H7 (cell line): ENCODE data around the gene KRTAP6-3. TPM values are rescaled to one million over a fixed set of nuclear protein-coding genes. Genes with fewer than 3 reads are reported as not detected.

ENCODE experiments used
- DNase-seq: peaks from one replicate; pipeline ENCODE4 v3.0.0; 2012
- H3K27me3 ChIP-seq: 2 replicates; pipeline ENCODE4 v1.6.0; 2011; ENCODE audit warnings: mild to moderate bottlenecking, low read length; ENCODE audit not compliant: control insufficient read depth, insufficient read depth
- H3K36me3 ChIP-seq: replicated peaks from 2 replicates; pipeline ENCODE4 v1.5.1; 2011; ENCODE audit warnings: low read length; ENCODE audit not compliant: control insufficient read depth, insufficient read depth
- H3K4me3 ChIP-seq: 2 replicates; pipeline ENCODE4 v1.5.1; 2011; ENCODE audit warnings: low read depth, mild to moderate bottlenecking, control low read depth, low read length, moderate library complexity; ENCODE audit not compliant: insufficient read depth
- total RNA-seq: library from RNA; depleted of rRNA; stranded (reverse); fragments of >200 nt; shearing (Covaris generic); gene quantifications from 2 replicates; pipeline ENCODE4 v1.2.3, GENCODE V29; 2014; rRNA removed

Gene KRTAP6-3
- total RNA-seq = not detected in 2 replicates

GRCh38 chr21:30592140-30592539, at the start of gene KRTAP6-3:
KRTAP6-3 (plus strand) TSS chr21:30592440; CDS start chr21:30592446, 6 bp downstream.
- Histone ChIP-seq H3K4me3 (no peak within 1 kb of the TSS), H3K36me3 (no peaks in the 10 kb centered on the region), H3K27me3 (no peaks in the 10 kb centered on the region)
- DNase-seq = no peak

- Histone ChIP-seq H3K4me3 (no peak overlapping the region), H3K27me3 (no peaks in the 10 kb centered on the region), H3K36me3 (no peaks in the 10 kb centered on the region)
- no peak for DNase-seq
These were observed 39.5 kb upstream of the KRTAP6-3 start for GRCh38 chr21:30552782-30553181.

GRCh38 chr21:30555095-30555494, 37.1 kb upstream of the KRTAP6-3 start:
- Histone ChIP-seq H3K27me3 (no peaks in the 10 kb centered on the region), H3K36me3 (no peaks in the 10 kb centered on the region)

GRCh38 chr21:30561264-30561895, 30.9 kb upstream of the KRTAP6-3 start, which contains the start of gene KRTAP19-7:
KRTAP19-7 (minus strand) TSS chr21:30561314; CDS start chr21:30561289, 25 bp downstream.
- no peaks in the 10 kb centered on the region for H3K36me3 ChIP-seq
- H3K27me3 ChIP-seq = no peaks in the 10 kb centered on the region
- H3K4me3 ChIP-seq = no peak within 1 kb of the TSS
- no peak for DNase-seq

More at GRCh38 chr21:30555095-30555494, 37.1 kb upstream of the KRTAP6-3 start:
- no peak overlapping the region for H3K4me3 ChIP-seq
- no peak for DNase-seq

- Histone ChIP-seq H3K4me3 (no peak overlapping the region), H3K36me3 (no peaks in the 10 kb centered on the region), H3K27me3 (no peaks in the 10 kb centered on the region)
- DNase-seq = no peak
These were observed 30.3 kb upstream of the KRTAP6-3 start for GRCh38 chr21:30561957-30562356.

GRCh38 chr21:30563072-30563471, 29.2 kb upstream of the KRTAP6-3 start:
- Histone ChIP-seq H3K4me3 (no peak overlapping the region), H3K27me3 (no peaks in the 10 kb centered on the region), H3K36me3 (no peaks in the 10 kb centered on the region)
- DNase-seq = no peak

- no peak for DNase-seq
- Histone ChIP-seq H3K4me3 (no peak overlapping the region), H3K27me3 (no peaks in the 10 kb centered on the region), H3K36me3 (no peaks in the 10 kb centered on the region)
These were observed 28.6 kb upstream of the KRTAP6-3 start for GRCh38 chr21:30563630-30564029.

- H3K4me3 ChIP-seq = no peak overlapping the region
- no peaks in the 10 kb centered on the region for H3K27me3 ChIP-seq
- DNase-seq = no peak
These were observed 24.6 kb upstream of the KRTAP6-3 start for GRCh38 chr21:30567617-30568016.

GRCh38 chr21:30577766-30578165, 14.5 kb upstream of the KRTAP6-3 start:
- Histone ChIP-seq H3K27me3 (no peaks in the 10 kb centered on the region), H3K36me3 (no peaks in the 10 kb centered on the region), H3K4me3 (no peak overlapping the region)
- no peak for DNase-seq

More at GRCh38 chr21:30567617-30568016, 24.6 kb upstream of the KRTAP6-3 start:
- H3K36me3 ChIP-seq = no peaks in the 10 kb centered on the region

GRCh38 chr21:30579346-30579745, 12.9 kb upstream of the KRTAP6-3 start:
- H3K27me3 ChIP-seq = no peaks in the 10 kb centered on the region
- no peaks in the 10 kb centered on the region for H3K36me3 ChIP-seq
- no peak overlapping the region for H3K4me3 ChIP-seq
- no peak for DNase-seq

- Histone ChIP-seq H3K27me3 (no peaks in the 10 kb centered on the region), H3K36me3 (no peaks in the 10 kb centered on the region)
- DNase-seq = no peak
These were observed 12.1 kb upstream of the KRTAP6-3 start for GRCh38 chr21:30580132-30580531.

GRCh38 chr21:30582870-30583269, 9.4 kb upstream of the KRTAP6-3 start:
- Histone ChIP-seq H3K4me3 (no peak overlapping the region), H3K36me3 (no peaks in the 10 kb centered on the region), H3K27me3 (no peaks in the 10 kb centered on the region)
- DNase-seq = no peak

More at GRCh38 chr21:30580132-30580531, 12.1 kb upstream of the KRTAP6-3 start:
- no peak overlapping the region for H3K4me3 ChIP-seq

- no peak for DNase-seq
- Histone ChIP-seq H3K4me3 (no peak within 1 kb of the TSS), H3K27me3 (no peaks in the 10 kb centered on the region), H3K36me3 (no peaks in the 10 kb centered on the region)
These were observed 1.9 kb upstream of the KRTAP6-3 start, which contains the start of gene KRTAP22-2 for GRCh38 chr21:30590297-30590696. KRTAP22-2 (minus strand) TSS chr21:30590397.

- no peaks in the 10 kb centered on the region for H3K27me3 ChIP-seq
- H3K36me3 ChIP-seq = no peaks in the 10 kb centered on the region
- no peak within 1 kb of the TSS for H3K4me3 ChIP-seq
- no peak for DNase-seq
These were observed 6.6 kb downstream of the KRTAP6-3 start, which contains the start of gene KRTAP6-2 for GRCh38 chr21:30598802-30599201. KRTAP6-2 (minus strand) TSS chr21:30598902; CDS start chr21:30598874, 28 bp downstream.

- DNase-seq = no peak
These were observed 8.5 kb downstream of the KRTAP6-3 start, which contains the start of gene KRTAP22-1 for GRCh38 chr21:30600787-30601186. KRTAP22-1 (plus strand) TSS chr21:30601087.

More at GRCh38 chr21:30600787-30601186, 8.5 kb downstream of the KRTAP6-3 start, which contains the start of gene KRTAP22-1:
- no peaks in the 10 kb centered on the region for H3K27me3 ChIP-seq
- no peak within 1 kb of the TSS for H3K4me3 ChIP-seq
- H3K36me3 ChIP-seq = no peaks in the 10 kb centered on the region
